ENCODE data around the gene GPC6. TPM values are rescaled to one million over a fixed set of nuclear protein-coding genes. Genes with fewer than 3 reads are reported as not detected.

The GPC6 gene
- total and polyA plus RNA-seq, 10 donors = 0.22 to 9.3 (median 4.5) TPM

GRCh38 chr13:94411747-94412146 is 1185.1 kb downstream of the GPC6 start:
- Histone ChIP-seq H3K27ac (no peak overlapping the region), H3K4me1 (no peaks in the 10 kb centered on the region), H3K9me3 (peaks cover 0 to 5% (median under 1%) of the 10 kb centered on the region in 8 donors), H3K27me3 (replicated peaks in 1 of 7) (peaks cover 0 to 23% (median 0%) of the 10 kb centered on the region in 7 donors), H3K36me3 (no peaks in the 10 kb centered on the region), H3K4me3 (no peak overlapping the region)
- DNase-seq = no peak
- WGBS, 5 donors = 62 to 88% (median 68%) methylated on average over 3 of the region's 3 CpGs
- TF ChIP-seq CTCF (IDR thresholded peaks at IDR 0.05 in 8 of 11, conservative IDR thresholded peaks at IDR 0.05 in 3 of 11) = no peak
- no peak for TF ChIP-seq POLR2AphosphoS5 (IDR thresholded peaks at IDR 0.05)
- no peak for TF ChIP-seq POLR2A (IDR thresholded peaks at IDR 0.05)
- intact Hi-C loops (cut with DNase I; ENCODE audit: low total_unique reads) = no loop called here

- 59 to 96% (median 77%) methylated on average over 3 of the region's 3 CpGs for WGBS, 5 donors
- H3K9me3 ChIP-seq = peaks cover 0 to 15% (median 9%) of the 10 kb centered on the region in 8 donors
- no peak for TF ChIP-seq POLR2A (IDR thresholded peaks at IDR 0.05)
- no peak for TF ChIP-seq CTCF (IDR thresholded peaks at IDR 0.05 in 8 of 11, conservative IDR thresholded peaks at IDR 0.05 in 3 of 11)
- TF ChIP-seq POLR2AphosphoS5 (IDR thresholded peaks at IDR 0.05) = no peak
- H3K27me3 ChIP-seq (replicated peaks in 1 of 7) = peaks cover 0 to 23% (median 0%) of the 10 kb centered on the region in 7 donors
- H3K4me3 ChIP-seq = no peak overlapping the region
- H3K4me1 ChIP-seq = no peaks in the 10 kb centered on the region
- H3K36me3 ChIP-seq = no peaks in the 10 kb centered on the region
- no peak overlapping the region for H3K27ac ChIP-seq
- DNase-seq = no peak
- intact Hi-C loops (cut with DNase I; ENCODE audit: low total_unique reads) = no loop called here
Measured at GRCh38 chr13:94412870-94413597, 1186.4 kb downstream of the GPC6 start.

- intact Hi-C loops (cut with DNase I; ENCODE audit: low total_unique reads) = no loop called here
- no peak for TF ChIP-seq POLR2A (IDR thresholded peaks at IDR 0.05)
- no peak for TF ChIP-seq CTCF (IDR thresholded peaks at IDR 0.05 in 8 of 11, conservative IDR thresholded peaks at IDR 0.05 in 3 of 11)
- TF ChIP-seq POLR2AphosphoS5 (IDR thresholded peaks at IDR 0.05) = no peak
Measured at GRCh38 chr13:94413598-94413944, 1187.0 kb downstream of the GPC6 start.

GRCh38 chr13:94414141-94414540 is 1187.5 kb downstream of the GPC6 start:
- WGBS, 5 donors = 80 to 93% (median 87%) methylated on average over 1 of the region's 1 CpG
- intact Hi-C loops (cut with DNase I; ENCODE audit: low total_unique reads) = no loop called here
- H3K27ac ChIP-seq = no peak overlapping the region

More at GRCh38 chr13:94413598-94413944, 1187.0 kb downstream of the GPC6 start:
- DNase-seq = no peak
- no peaks in the 10 kb centered on the region for H3K4me1 ChIP-seq
- H3K27ac ChIP-seq = no peak overlapping the region
- H3K27me3 ChIP-seq (replicated peaks in 1 of 7) = peaks cover 0 to 23% (median 0%) of the 10 kb centered on the region in 7 donors
- no peak overlapping the region for H3K4me3 ChIP-seq
- H3K36me3 ChIP-seq = no peaks in the 10 kb centered on the region
- H3K9me3 ChIP-seq = peaks cover 0 to 15% (median 9%) of the 10 kb centered on the region in 8 donors

More at GRCh38 chr13:94414141-94414540, 1187.5 kb downstream of the GPC6 start:
- Histone ChIP-seq H3K4me3 (no peak overlapping the region), H3K9me3 (peaks cover 0 to 15% (median 9%) of the 10 kb centered on the region in 8 donors), H3K36me3 (no peaks in the 10 kb centered on the region), H3K4me1 (peaks cover 0 to 3% (median 0%) of the 10 kb centered on the region in 6 donors), H3K27me3 (replicated peaks in 1 of 7) (peaks cover 0 to 20% (median 0%) of the 10 kb centered on the region in 7 donors)
- no peak for TF ChIP-seq POLR2A (IDR thresholded peaks at IDR 0.05)
- no peak for TF ChIP-seq POLR2AphosphoS5 (IDR thresholded peaks at IDR 0.05)
- no peak for TF ChIP-seq CTCF (IDR thresholded peaks at IDR 0.05 in 8 of 11, conservative IDR thresholded peaks at IDR 0.05 in 3 of 11)
- DNase-seq = no peak
